Breast epithelium (tissue), 3 donors: Measurements from ENCODE around the gene IGF2BP2.

ENCODE experiments used
- POLR2AphosphoS5 ChIP-seq, 3 donors: sonication (generic); formaldehyde crosslinking; IDR thresholded peaks; one replicate each; pipeline ENCODE4 v1.6.1; 2017; ENCODE audit warnings: antibody characterized with exemption in 3 of 3
- TF ChIP-seq, protein P1 (sequence below), 3 donors: fragments of 450-650 bp; IDR thresholded peaks; one replicate each; pipeline ENCODE4 v1.5.1; 2016 to 2017; ENCODE audit warnings: antibody characterized with exemption in 3 of 3, mild to moderate bottlenecking in 3 of 3, moderate library complexity in 3 of 3

DNA sequence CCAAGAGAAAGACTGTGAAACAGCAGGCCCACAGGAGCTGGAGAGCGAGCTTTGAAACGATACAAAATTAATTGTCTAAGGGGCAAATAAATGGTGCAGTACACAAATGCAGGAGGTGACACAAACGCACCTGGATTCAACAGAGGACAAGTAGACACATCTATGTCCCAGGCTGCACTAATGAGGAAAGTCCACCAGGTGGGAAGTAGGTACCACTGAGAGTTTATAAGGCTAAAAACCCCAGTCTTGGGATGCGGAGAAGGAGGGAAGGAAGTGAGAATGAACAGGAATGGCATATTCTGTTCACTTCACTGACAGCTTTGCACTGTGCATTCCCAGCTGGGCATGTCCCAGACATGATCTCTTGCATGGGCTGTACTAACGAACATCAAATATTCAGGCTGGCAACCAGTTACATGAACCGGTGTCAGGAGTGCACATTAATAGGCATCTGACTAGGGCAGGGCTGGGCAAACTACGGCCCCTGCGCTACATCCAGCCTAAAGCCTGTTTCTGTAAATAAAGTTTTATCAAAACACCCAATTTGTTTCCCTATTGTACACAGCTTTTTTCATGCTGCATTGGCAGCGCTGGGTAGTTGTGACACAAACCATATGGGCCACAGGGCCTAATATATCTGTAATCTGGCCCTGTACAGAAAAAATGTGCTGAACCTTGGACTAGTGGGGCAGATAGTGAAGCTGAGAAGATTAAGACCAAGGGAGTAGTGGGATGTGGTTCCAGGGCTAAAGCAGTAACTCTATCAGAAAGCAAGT is 107.0 kb downstream of the IGF2BP2 start:
- TF ChIP-seq, protein P1, sequence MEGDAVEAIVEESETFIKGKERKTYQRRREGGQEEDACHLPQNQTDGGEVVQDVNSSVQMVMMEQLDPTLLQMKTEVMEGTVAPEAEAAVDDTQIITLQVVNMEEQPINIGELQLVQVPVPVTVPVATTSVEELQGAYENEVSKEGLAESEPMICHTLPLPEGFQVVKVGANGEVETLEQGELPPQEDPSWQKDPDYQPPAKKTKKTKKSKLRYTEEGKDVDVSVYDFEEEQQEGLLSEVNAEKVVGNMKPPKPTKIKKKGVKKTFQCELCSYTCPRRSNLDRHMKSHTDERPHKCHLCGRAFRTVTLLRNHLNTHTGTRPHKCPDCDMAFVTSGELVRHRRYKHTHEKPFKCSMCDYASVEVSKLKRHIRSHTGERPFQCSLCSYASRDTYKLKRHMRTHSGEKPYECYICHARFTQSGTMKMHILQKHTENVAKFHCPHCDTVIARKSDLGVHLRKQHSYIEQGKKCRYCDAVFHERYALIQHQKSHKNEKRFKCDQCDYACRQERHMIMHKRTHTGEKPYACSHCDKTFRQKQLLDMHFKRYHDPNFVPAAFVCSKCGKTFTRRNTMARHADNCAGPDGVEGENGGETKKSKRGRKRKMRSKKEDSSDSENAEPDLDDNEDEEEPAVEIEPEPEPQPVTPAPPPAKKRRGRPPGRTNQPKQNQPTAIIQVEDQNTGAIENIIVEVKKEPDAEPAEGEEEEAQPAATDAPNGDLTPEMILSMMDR (IDR thresholded peaks at IDR 0.05) = no peak
- no peak for TF ChIP-seq POLR2AphosphoS5 (IDR thresholded peaks at IDR 0.05)
